ENCODE data around the gene LRPAP1.

Gene LRPAP1

GRCh38 chr4:3484057-3484973 is 47.9 kb downstream of the LRPAP1 start:
- no peak for DNase-seq

GRCh38 chr4:3483471-3483921 is 48.7 kb downstream of the LRPAP1 start:
- DNase-seq, result no peak

GRCh38 chr4:3482707-3483106 is 49.5 kb downstream of the LRPAP1 start:
- DNase-seq, result no peak

GRCh38 chr4:3481783-3482393 is 50.3 kb downstream of the LRPAP1 start:
- DNase-seq, result no peak

- no peak for DNase-seq
Observed at GRCh38 chr4:3481113-3481531, 51.1 kb downstream of the LRPAP1 start.

- DNase-seq, result peak; percentile 85
Observed at GRCh38 chr4:3480528-3481112, 51.6 kb downstream of the LRPAP1 start.

GRCh38 chr4:3479358-3480101 is 52.7 kb downstream of the LRPAP1 start:
- no peak for DNase-seq

- no peak for DNase-seq
Observed at GRCh38 chr4:3478446-3479357, 53.5 kb downstream of the LRPAP1 start.

GRCh38 chr4:3477750-3478430 is 54.3 kb downstream of the LRPAP1 start:
- DNase-seq, result no peak

- DNase-seq, result no peak
Observed at GRCh38 chr4:3476936-3477749, 55.1 kb downstream of the LRPAP1 start.

GRCh38 chr4:3476341-3476747 is 55.9 kb downstream of the LRPAP1 start:
- no peak for DNase-seq

- DNase-seq, result no peak
Observed at GRCh38 chr4:3475713-3476260, 56.4 kb downstream of the LRPAP1 start.

GRCh38 chr4:3475041-3475712 is 57.0 kb downstream of the LRPAP1 start:
- no peak for DNase-seq

- no peak for DNase-seq
Observed at GRCh38 chr4:3473996-3474765, 58.0 kb downstream of the LRPAP1 start.

- DNase-seq, result no peak
Observed at GRCh38 chr4:3473181-3473950, 58.9 kb downstream of the LRPAP1 start.

- DNase-seq, result no peak
Observed at GRCh38 chr4:3472411-3473141, 59.6 kb downstream of the LRPAP1 start.

GRCh38 chr4:3471886-3472285 is 60.3 kb downstream of the LRPAP1 start:
- DNase-seq, result no peak
